Stomach smooth muscle (tissue), 2 donors: ENCODE data around the gene ZFHX3.
A peak's percentile ranks its signal among the peaks of the same experiment; 100 is the strongest.

Experiments
- H3K27ac ChIP-seq: one replicate; pipeline ENCODE4 v1.7.0; 2013; ENCODE audit warnings: mild to moderate bottlenecking, low read length, inconsistent platforms
- H3K27me3 ChIP-seq, 2 donors: one replicate each; pipeline ENCODE4 v1.7.0; 2013; ENCODE audit warnings: low read length in 2 of 2; ENCODE audit not compliant: insufficient read depth in 2 of 2, control insufficient read depth in 1 of 2
- H3K36me3 ChIP-seq, 2 donors: one replicate each; pipeline ENCODE4 v1.7.0; 2013; ENCODE audit warnings: low read length in 2 of 2; ENCODE audit not compliant: control insufficient read depth in 2 of 2, insufficient read depth in 2 of 2
- H3K4me1 ChIP-seq: one replicate; pipeline ENCODE4 v1.7.0; 2013; ENCODE audit warnings: low read length; ENCODE audit not compliant: control insufficient read depth, insufficient read depth
- H3K4me3 ChIP-seq, 2 donors: one replicate each; pipeline ENCODE4 v1.7.0; 2013; ENCODE audit warnings: low read length in 2 of 2
- H3K9ac ChIP-seq, 2 donors: one replicate each; pipeline ENCODE4 v1.7.0; 2013; ENCODE audit warnings: low read length in 2 of 2, mild to moderate bottlenecking in 1 of 2
- H3K9me3 ChIP-seq, 2 donors: one replicate each; pipeline ENCODE4 v1.7.0; 2013; ENCODE audit warnings: low read length in 2 of 2; ENCODE audit not compliant: control insufficient read depth in 2 of 2
- donor health status: healthy.
- donor health status: Pancreatic carcinoma.

ZFHX3 gene

GRCh38 chr16:73028263-73028662 is 19.7 kb downstream of the ZFHX3 start:
- Histone ChIP-seq H3K27me3 (no peaks in the 10 kb centered on the region), H3K4me3 (no peak overlapping the region), H3K9ac (no peak overlapping the region), H3K4me1 (peaks cover 53% of the 10 kb centered on the region), H3K36me3 (peaks cover 2 to 6% of the 10 kb centered on the region in 2 donors), H3K9me3 (no peaks in the 10 kb centered on the region), H3K27ac (no peak overlapping the region)

GRCh38 chr16:73027685-73028111 is 20.2 kb downstream of the ZFHX3 start:
- Histone ChIP-seq H3K27ac (no peak overlapping the region), H3K4me3 (no peak overlapping the region), H3K36me3 (peaks cover 2 to 6% of the 10 kb centered on the region in 2 donors), H3K4me1 (peaks cover 53% of the 10 kb centered on the region), H3K9me3 (no peaks in the 10 kb centered on the region), H3K9ac (no peak overlapping the region), H3K27me3 (no peaks in the 10 kb centered on the region)

DNA sequence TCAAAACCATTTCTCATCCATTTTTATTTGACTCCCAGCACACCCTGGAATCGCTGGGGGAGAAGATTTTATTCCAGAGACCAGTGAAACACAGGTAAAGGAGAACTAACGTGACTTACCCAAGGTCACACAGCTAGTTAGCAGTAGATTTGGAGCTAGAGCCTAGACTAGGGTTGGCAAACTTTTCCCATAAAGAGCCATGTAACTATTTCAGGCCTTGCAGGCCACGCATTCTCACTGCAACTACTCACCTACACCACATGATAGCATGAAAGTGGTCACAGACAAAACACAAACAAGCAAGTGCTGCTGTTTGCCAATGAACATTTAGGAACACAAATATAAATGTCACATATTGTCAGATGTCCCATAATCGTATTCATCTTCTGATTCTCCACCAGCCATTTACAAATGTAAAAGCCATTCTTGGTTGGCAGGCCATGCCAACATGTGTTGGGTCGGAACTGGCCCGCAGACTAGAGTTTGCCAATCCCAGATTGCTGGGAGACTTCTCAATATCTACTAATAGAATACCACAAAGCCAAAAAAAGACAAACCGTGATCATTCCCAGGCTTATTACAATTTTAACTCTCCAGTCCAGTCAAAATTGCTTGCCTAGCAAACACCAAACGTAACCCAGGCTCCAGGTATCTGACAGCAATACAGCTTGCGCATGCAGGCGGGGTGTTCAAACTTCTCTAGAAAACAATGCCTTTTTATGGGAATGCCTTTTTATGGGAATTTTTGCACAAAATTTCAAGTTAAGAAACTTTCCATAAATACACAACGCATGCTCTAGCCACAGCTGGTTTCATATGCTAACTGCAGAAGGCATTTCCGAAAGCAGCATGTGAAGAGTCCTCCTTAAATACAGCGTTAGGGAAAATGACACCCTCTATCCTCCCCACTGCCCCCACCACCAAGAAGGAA is 20.9 kb downstream of the ZFHX3 start:
- H3K9ac ChIP-seq: no peak overlapping the region
- peaks cover 56% of the 10 kb centered on the region for H3K4me1 ChIP-seq
- no peak overlapping the region for H3K27ac ChIP-seq
- no peak overlapping the region for H3K4me3 ChIP-seq
- H3K9me3 ChIP-seq: no peaks in the 10 kb centered on the region
- no peaks in the 10 kb centered on the region for H3K27me3 ChIP-seq
- H3K36me3 ChIP-seq: peaks cover 2 to 6% of the 10 kb centered on the region in 2 donors

DNA sequence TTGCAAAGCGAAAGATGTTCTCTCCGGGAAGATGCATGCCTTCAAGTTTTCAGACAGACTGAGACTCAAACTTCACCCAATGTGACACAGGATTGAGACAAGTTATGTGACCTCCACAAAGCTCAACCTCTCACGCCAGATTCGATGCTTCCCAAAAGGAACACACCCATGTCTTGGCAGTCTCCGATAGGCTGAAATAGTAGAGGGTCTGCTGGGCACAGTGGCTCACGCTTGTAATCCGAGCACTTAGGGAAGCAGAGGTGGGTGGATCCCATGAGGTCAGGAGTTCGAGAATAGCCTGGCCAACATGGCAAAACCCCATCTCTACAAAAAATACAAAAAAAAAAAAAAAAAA is 22.1 kb downstream of the ZFHX3 start:
- Histone ChIP-seq H3K4me3 (peak overlapping the region; percentile 46 to 58), H3K9me3 (no peaks in the 10 kb centered on the region), H3K4me1 (peaks cover 53% of the 10 kb centered on the region), H3K36me3 (peaks cover 2 to 6% of the 10 kb centered on the region in 2 donors), H3K27me3 (no peaks in the 10 kb centered on the region), H3K27ac (no peak overlapping the region), H3K9ac (peak overlapping the region in 1 of 2 donors; percentile 21)

DNA sequence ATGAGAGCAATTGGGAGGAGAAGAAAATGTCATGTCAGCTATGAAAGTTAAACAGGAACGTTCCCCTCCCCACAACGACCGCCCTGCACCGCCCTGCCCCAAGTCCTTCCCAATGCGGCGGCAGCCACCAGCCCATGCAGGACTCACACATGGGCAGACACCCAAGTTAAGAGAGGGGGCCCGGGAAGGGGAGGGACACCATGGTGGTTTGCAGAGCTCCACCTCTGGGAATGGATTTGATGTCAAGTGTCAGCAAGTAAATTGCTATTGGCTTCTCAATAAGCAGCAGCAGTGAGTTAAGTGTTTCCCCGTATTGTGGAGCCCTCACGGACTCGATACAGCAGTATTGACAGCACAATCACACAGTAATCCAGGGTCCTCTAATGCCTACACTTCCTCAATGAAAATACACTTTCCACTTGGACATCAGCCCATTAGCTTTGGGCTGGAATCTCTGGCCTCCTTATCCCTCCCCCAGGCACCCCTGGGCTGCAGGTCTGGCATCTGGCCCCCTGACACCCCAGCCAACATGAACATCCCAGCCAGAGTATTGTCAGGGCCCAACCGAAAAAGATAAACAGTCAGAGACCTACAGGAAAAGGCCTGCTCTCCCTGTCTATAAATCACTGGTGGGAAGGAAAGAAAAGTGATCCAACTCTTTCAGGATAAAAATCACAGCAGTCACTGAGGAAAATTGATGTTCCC is 22.6 kb downstream of the ZFHX3 start:
- peaks cover 2 to 6% of the 10 kb centered on the region in 2 donors for H3K36me3 ChIP-seq
- peak overlapping the region; percentile 46 to 58 for H3K4me3 ChIP-seq
- H3K27ac ChIP-seq: no peak overlapping the region
- H3K27me3 ChIP-seq: no peaks in the 10 kb centered on the region
- H3K4me1 ChIP-seq: peaks cover 59% of the 10 kb centered on the region
- H3K9me3 ChIP-seq: no peaks in the 10 kb centered on the region
- peak overlapping the region in 1 of 2 donors; percentile 21 for H3K9ac ChIP-seq

DNA sequence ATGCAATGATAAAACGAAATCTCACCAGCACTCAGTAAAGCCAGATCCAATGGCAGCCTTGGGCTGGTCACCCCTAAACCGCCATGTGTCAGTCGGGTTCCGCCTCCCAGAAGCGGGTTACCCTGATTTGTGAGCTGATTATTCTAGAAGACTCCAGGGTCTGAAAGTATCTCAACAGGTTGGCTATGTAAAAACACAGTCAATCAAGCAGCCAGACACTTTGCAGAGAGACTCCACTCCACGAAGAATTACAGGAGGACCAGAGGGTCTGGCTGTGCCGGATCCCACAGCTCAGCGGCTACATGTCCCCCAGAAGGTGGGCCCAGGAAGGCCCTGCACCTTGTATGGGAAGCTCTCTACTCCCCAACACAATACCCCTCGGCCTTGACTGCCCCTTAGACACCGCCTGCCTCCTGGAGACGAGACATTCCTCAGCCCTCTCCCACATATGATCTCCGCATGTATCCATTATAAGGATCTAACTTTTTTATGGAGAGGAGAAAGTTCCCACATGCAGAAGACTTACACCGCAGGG is 23.3 kb downstream of the ZFHX3 start:
- peaks cover 65% of the 10 kb centered on the region for H3K4me1 ChIP-seq
- H3K9me3 ChIP-seq: no peaks in the 10 kb centered on the region
- no peak overlapping the region for H3K27ac ChIP-seq
- H3K36me3 ChIP-seq: peaks cover 2 to 6% of the 10 kb centered on the region in 2 donors
- H3K4me3 ChIP-seq: peak overlapping the region in 1 of 2 donors; percentile 58
- no peak overlapping the region for H3K9ac ChIP-seq
- no peaks in the 10 kb centered on the region for H3K27me3 ChIP-seq

DNA sequence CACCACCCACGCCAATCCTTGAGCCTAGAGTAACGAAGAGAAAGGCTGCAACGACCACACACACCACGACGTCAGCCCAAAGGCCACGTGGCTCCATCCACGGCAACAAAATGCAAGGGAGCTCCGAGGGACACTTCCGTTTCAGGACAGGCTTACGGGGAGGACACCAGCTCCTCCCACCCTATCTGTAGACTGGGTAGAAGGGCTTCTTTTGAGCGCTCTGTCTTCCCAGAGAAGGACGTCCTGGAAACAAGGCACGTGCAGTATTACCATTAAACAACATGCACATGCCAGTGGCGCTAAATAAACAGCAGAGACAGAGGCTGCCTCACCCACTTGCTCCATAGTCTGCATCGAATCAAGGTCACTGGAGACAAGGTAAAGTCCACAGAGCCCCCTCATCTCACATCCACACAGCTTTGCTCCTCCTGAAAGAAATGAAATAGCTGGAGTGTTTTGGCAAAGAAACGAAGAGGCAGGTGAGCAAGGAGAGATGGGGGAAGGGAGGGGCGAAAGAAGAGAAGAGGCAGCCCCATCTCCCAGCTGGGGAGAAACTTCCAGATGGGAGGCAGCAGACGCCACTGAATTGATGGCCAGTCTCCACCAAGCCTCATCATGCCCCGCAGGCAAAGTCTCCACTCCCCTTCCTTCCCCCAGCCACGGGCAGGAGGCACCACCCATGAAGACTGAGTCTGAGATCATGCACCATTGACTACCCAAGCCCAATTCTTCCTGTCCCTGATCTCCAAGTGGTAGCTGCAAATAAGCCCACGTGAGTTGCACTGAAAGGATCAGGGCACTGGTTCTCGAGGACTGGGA is 24.0 kb downstream of the ZFHX3 start:
- Histone ChIP-seq H3K27me3 (no peaks in the 10 kb centered on the region), H3K9me3 (no peaks in the 10 kb centered on the region), H3K4me3 (no peak overlapping the region), H3K27ac (no peak overlapping the region), H3K36me3 (peaks cover 1 to 5% of the 10 kb centered on the region in 2 donors), H3K4me1 (peaks cover 72% of the 10 kb centered on the region), H3K9ac (no peak overlapping the region)

DNA sequence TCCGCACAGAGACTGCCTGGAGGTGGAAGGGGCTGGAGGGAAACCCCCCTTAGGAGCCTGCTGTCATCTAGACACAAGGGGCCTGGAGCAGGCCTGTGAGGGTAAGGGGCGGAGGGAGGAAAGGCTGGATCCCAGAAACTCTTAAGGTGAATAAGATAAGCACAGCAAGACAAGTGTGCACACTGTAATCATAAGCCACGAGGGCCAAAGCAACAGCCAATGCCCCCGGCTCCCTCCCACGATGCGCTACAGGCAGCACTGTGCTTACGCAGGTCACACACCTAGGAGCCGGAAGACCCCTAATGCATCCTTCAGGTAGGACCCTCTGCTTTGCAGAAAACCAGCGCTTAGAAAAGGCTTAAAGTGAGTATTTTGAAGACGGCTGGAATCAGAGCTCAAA is 24.6 kb downstream of the ZFHX3 start:
- Histone ChIP-seq H3K4me1 (peaks cover 70% of the 10 kb centered on the region), H3K27me3 (no peaks in the 10 kb centered on the region), H3K9me3 (no peaks in the 10 kb centered on the region), H3K27ac (no peak overlapping the region), H3K36me3 (peaks cover 0 to 4% of the 10 kb centered on the region in 2 donors), H3K9ac (no peak overlapping the region), H3K4me3 (no peak overlapping the region)

DNA sequence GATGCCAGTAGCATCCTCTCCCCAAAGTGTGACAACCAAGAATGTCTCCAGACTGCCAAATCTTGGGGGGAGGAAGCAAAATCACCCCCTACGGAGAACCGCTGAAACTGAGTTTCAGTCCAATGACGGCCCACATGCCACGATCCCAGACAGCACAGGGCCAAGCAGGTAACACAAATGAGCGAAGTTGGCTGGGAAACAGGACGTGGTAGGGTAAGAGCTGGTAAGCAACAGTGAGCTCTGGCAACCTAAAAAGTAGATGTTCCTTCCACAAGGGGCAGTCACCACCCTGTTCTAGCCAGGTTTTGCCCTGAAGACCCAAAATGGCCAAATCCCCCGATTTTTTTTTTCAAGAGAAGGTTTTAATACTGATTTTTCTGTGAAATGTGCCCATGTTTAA is 25.4 kb downstream of the ZFHX3 start:
- H3K9ac ChIP-seq: no peak overlapping the region
- no peaks in the 10 kb centered on the region for H3K9me3 ChIP-seq
- H3K4me3 ChIP-seq: no peak overlapping the region
- peaks cover 0 to 4% of the 10 kb centered on the region in 2 donors for H3K36me3 ChIP-seq
- H3K4me1 ChIP-seq: peaks cover 64% of the 10 kb centered on the region
- no peak overlapping the region for H3K27ac ChIP-seq
- H3K27me3 ChIP-seq: no peaks in the 10 kb centered on the region

- Histone ChIP-seq H3K4me1 (peaks cover 65% of the 10 kb centered on the region), H3K4me3 (no peak overlapping the region), H3K27ac (no peak overlapping the region), H3K9ac (no peak overlapping the region), H3K36me3 (peaks cover 0 to 4% of the 10 kb centered on the region in 2 donors), H3K27me3 (no peaks in the 10 kb centered on the region), H3K9me3 (no peaks in the 10 kb centered on the region)
Observed at GRCh38 chr16:73021866-73022495, 25.9 kb downstream of the ZFHX3 start.
